ENCODE data around the gene EXOC6B. TPM values are rescaled to one million over a fixed set of nuclear protein-coding genes. Genes with fewer than 3 reads are reported as not detected.
"Not testable (repeated sequence)": the region's sequence is repeated elsewhere in the genome, so short reads cannot be mapped to it uniquely, and the experiment has no call there.

The EXOC6B gene
- total and polyA plus RNA-seq, 10 of the 15 experiments (the other 5 are each of a cell fraction or from before 2014, with no cell fraction given), result 0.23 to 2.2 (median 1.2) TPM

DNA sequence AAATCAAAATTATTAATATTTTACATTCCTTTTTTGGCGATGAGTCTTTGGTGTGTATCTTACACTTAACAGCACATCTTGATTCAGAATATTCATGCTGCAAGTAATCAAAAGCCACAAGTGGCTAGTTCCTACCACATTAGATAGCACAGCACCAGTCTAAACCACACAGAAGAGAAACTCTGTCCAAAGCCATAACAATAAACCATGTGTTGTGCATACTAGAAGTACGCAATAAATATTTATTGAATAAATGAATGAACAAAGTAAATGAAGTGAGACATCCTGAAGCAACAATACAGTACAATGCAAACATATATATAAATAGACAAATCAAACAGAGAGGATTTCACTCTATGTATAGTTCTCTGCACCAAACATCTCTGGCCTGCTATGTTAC is 287.3 kb downstream of the EXOC6B start (continued):
- TF ChIP-seq, protein P1, sequence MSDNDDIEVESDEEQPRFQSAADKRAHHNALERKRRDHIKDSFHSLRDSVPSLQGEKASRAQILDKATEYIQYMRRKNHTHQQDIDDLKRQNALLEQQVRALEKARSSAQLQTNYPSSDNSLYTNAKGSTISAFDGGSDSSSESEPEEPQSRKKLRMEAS (IDR thresholded peaks at IDR 0.05; ENCODE audit: low read depth, low read length), result no peak
- TF ChIP-seq BMI1 (IDR thresholded peaks at IDR 0.05; ENCODE audit: borderline replicate concordance), result no peak

DNA sequence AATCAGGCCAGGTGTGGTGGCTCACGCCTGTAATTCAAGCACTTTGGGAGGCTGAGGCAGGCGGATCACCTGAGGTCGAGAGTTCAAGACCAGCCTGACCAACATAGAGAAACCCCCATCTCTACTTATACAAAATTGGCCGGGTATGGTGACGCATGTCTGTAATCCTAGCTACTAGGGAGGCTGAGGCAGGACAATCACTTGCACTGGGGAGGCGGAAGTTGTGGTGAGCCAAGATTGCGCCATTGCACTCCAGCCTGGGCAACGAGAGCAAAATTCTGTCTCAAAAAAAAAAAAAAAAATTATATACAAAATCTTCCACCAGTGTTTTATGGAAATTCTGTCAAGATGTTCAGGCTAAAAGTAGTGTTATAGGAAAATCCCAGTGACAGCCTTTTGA is 290.2 kb downstream of the EXOC6B start:
- RAD21 ChIA-PET (ENCODE audit: unreplicated experiment); CTCF ChIA-PET; H3K9me3 ChIP-seq (replicated peaks; ENCODE audit: control insufficient read depth, insufficient read depth, low read length); POLR2A ChIA-PET; H3K79me2 ChIP-seq (ENCODE audit: control insufficient read depth, insufficient read depth, low read length); H3K27me3 ChIP-seq (replicated peaks in 1 of 2; ENCODE audit: control insufficient read depth in 2 of 2, insufficient read depth in 2 of 2, low read length in 1 of 2); H3K4me1 ChIP-seq (ENCODE audit: control insufficient read depth, insufficient read depth, low read length); H2AFZ ChIP-seq (ENCODE audit: control insufficient read depth, low read depth, low read length); H3K36me3 ChIP-seq (ENCODE audit: control insufficient read depth in 2 of 2, insufficient read depth in 2 of 2, low read length in 1 of 2); intact Hi-C loops (cut with micrococcal nuclease; ENCODE audit: unreplicated experiment); H3K27ac ChIP-seq (ENCODE audit: control insufficient read depth, insufficient read depth); in situ Hi-C loops (cut with MboI); ATAC-seq; FAIRE-seq; H3K9ac ChIP-seq (ENCODE audit: control insufficient read depth, insufficient read depth, low read length); H3K4me3 ChIP-seq; H3K4me2 ChIP-seq (ENCODE audit: control insufficient read depth, insufficient read depth); DNase-seq (ENCODE audit: low read depth, low spot score); SMC1A ChIA-PET (ENCODE audit: uncharacterized antibody, unreplicated experiment); H4K20me1 ChIP-seq (ENCODE audit: control insufficient read depth, insufficient read depth); BruUV-seq (replicated peaks): not testable (repeated sequence)
- WGBS (ENCODE audit: insufficient coverage, insufficient replicate concordance, low lambda C conversion rate, missing lambda C conversion rate), result 66% methylated on average over 8 of the region's 8 CpGs

DNA sequence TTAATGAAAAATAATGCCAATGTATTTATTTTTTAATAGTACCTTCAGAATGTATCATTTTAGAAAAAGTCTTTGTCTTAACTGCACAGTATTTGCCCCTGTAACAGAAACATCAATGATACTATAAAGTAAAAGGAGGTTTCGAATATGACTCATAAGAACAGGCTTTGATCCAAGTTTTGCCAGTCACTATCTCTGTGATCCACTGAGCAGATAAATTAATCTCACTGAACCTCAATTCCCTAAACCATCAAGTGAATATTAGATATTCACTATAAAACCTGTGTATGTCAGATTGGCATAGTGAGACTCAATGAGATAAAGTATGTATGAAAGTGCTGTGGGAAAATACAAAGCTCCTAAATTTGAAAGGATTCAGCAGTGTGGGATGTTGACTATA is 292.1 kb downstream of the EXOC6B start:
- Histone ChIP-seq H3K27me3 (replicated peaks in 1 of 2; ENCODE audit: control insufficient read depth in 2 of 2, insufficient read depth in 2 of 2, low read length in 1 of 2) (no peaks in the 10 kb centered on the region), H3K4me3 (no peak overlapping the region), H3K79me2 (ENCODE audit: control insufficient read depth, insufficient read depth, low read length) (no peaks in the 10 kb centered on the region), H3K27ac (ENCODE audit: control insufficient read depth, insufficient read depth) (no peak overlapping the region), H3K9ac (ENCODE audit: control insufficient read depth, insufficient read depth, low read length) (no peak overlapping the region), H2AFZ (ENCODE audit: control insufficient read depth, low read depth, low read length) (no peak overlapping the region), H3K9me3 (replicated peaks; ENCODE audit: control insufficient read depth, insufficient read depth, low read length) (no peaks in the 10 kb centered on the region), H3K36me3 (ENCODE audit: control insufficient read depth in 2 of 2, insufficient read depth in 2 of 2, low read length in 1 of 2) (no peaks in the 10 kb centered on the region), H3K4me2 (ENCODE audit: control insufficient read depth, insufficient read depth) (no peak overlapping the region), H3K4me1 (ENCODE audit: control insufficient read depth, insufficient read depth, low read length) (no peaks in the 10 kb centered on the region), H4K20me1 (ENCODE audit: control insufficient read depth, insufficient read depth) (no peaks in the 10 kb centered on the region)
- ChIA-PET CTCF (interaction anchor here (0.6 kb wide), 1 partner anchor 20 kb away, joined by 3 read pairs; no protein-coding TSS in a partner anchor), SMC1A (ENCODE audit: uncharacterized antibody, unreplicated experiment) (no interaction called here), POLR2A (no interaction called here), RAD21 (ENCODE audit: unreplicated experiment) (no interaction called here)
- BruUV-seq (replicated peaks), result no TSS peak
- WGBS (ENCODE audit: insufficient coverage, insufficient replicate concordance, low lambda C conversion rate, missing lambda C conversion rate), result 8% methylated on average over 1 of the region's 1 CpG
- FAIRE-seq (no peak), ATAC-seq (no peak), DNase-seq (ENCODE audit: low read depth, low spot score) (no peak)
- intact Hi-C loops (cut with micrococcal nuclease; ENCODE audit: unreplicated experiment) (no loop called here), in situ Hi-C loops (cut with MboI) (no loop called here)
- TF ChIP-seq, protein P2, sequence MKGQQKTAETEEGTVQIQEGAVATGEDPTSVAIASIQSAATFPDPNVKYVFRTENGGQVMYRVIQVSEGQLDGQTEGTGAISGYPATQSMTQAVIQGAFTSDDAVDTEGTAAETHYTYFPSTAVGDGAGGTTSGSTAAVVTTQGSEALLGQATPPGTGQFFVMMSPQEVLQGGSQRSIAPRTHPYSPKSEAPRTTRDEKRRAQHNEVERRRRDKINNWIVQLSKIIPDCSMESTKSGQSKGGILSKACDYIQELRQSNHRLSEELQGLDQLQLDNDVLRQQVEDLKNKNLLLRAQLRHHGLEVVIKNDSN (IDR thresholded peaks at IDR 0.05; ENCODE audit: borderline replicate concordance, extremely low read length, insufficient read depth, low read depth, low read length), result no peak
- no peak for TF ChIP-seq CREB1 (IDR thresholded peaks at IDR 0.05; ENCODE audit: low read depth)
- no peak for TF ChIP-seq EED (IDR thresholded peaks at IDR 0.05; ENCODE audit: low read depth)
- no peak for TF ChIP-seq PAX8 (IDR thresholded peaks at IDR 0.05)
- TF ChIP-seq, protein P3, sequence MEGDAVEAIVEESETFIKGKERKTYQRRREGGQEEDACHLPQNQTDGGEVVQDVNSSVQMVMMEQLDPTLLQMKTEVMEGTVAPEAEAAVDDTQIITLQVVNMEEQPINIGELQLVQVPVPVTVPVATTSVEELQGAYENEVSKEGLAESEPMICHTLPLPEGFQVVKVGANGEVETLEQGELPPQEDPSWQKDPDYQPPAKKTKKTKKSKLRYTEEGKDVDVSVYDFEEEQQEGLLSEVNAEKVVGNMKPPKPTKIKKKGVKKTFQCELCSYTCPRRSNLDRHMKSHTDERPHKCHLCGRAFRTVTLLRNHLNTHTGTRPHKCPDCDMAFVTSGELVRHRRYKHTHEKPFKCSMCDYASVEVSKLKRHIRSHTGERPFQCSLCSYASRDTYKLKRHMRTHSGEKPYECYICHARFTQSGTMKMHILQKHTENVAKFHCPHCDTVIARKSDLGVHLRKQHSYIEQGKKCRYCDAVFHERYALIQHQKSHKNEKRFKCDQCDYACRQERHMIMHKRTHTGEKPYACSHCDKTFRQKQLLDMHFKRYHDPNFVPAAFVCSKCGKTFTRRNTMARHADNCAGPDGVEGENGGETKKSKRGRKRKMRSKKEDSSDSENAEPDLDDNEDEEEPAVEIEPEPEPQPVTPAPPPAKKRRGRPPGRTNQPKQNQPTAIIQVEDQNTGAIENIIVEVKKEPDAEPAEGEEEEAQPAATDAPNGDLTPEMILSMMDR (IDR thresholded peaks at IDR 0.05 in 2 of 3, conservative IDR thresholded peaks at IDR 0.05 in 1 of 3; ENCODE audit: control insufficient read depth in 2 of 3, extremely low read depth in 1 of 3, insufficient read depth in 1 of 3, low read depth in 3 of 3, low read length in 3 of 3), result no peak
- TF ChIP-seq ATF7 (IDR thresholded peaks at IDR 0.05; ENCODE audit: low read depth), result no peak
- TF ChIP-seq, protein P4, sequence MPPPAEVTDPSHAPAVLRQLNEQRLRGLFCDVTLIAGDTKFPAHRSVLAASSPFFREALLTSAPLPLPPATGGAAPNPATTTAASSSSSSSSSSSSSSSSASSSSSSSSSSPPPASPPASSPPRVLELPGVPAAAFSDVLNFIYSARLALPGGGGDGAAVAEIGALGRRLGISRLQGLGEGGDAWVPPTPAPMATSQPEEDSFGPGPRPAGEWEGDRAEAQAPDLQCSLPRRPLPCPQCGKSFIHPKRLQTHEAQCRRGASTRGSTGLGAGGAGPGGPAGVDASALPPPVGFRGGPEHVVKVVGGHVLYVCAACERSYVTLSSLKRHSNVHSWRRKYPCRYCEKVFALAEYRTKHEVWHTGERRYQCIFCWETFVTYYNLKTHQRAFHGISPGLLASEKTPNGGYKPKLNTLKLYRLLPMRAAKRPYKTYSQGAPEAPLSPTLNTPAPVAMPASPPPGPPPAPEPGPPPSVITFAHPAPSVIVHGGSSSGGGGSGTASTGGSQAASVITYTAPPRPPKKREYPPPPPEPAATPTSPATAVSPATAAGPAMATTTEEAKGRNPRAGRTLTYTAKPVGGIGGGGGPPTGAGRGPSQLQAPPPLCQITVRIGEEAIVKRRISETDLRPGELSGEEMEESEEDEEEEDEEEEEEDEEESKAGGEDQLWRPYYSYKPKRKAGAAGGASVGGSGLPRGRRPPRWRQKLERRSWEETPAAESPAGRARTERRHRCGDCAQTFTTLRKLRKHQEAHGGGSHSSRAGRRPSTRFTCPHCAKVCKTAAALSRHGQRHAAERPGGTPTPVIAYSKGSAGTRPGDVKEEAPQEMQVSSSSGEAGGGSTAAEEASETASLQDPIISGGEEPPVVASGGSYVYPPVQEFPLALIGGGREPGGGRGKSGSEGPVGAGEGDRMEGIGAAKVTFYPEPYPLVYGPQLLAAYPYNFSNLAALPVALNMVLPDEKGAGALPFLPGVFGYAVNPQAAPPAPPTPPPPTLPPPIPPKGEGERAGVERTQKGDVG (CRISPR knock-in tag; IDR thresholded peaks at IDR 0.05), result no peak

Measured in GM12878 (cell line).